PC-9 (cell line): ENCODE data around the gene PLA2G2D.

Experiments
- CTCF ChIP-seq: fragments of 200-600 bp; sonication (generic); conservative IDR thresholded peaks from 2 replicates; pipeline ENCODE4 v1.6.1; 2017; ENCODE audit warnings: mixed run types, antibody characterized with exemption, mild to moderate bottlenecking, moderate library complexity
- EZH2 ChIP-seq: fragments of 200-600 bp; sonication (generic); IDR thresholded peaks from 2 replicates; pipeline ENCODE4 v1.8.0; 2017; ENCODE audit warnings: antibody characterized with exemption, low read depth

- TF ChIP-seq CTCF (peak; percentile 64; the same call in 1 of the 2 replicates), EZH2 (no peak)
Observed at GRCh38 chr1:20165522-20165951, 46.2 kb upstream of the PLA2G2D start.
